H1 (cell line): ENCODE measurements around the gene DENND6B. TPM values are rescaled to one million over a fixed set of nuclear protein-coding genes. Genes with fewer than 3 reads are reported as not detected.

Source experiments
- CHD1 ChIP-seq: IDR thresholded peaks from 2 replicates; pipeline ENCODE4 v1.6.1; 2012; ENCODE audit warnings: low read depth, low read length, improper control_type of control experiment
- CHD7 ChIP-seq: fragments of 300-600 bp; sonication (generic); IDR thresholded peaks from 2 replicates; pipeline ENCODE4 v1.7.1; 2012; ENCODE audit warnings: low read length, moderate library complexity, mild to moderate bottlenecking, inconsistent platforms; ENCODE audit not compliant: insufficient replicate concordance
- CREB1 ChIP-seq: IDR thresholded peaks from 2 replicates; pipeline ENCODE4 v1.6.1; 2012; ENCODE audit warnings: inconsistent platforms
- KDM1A ChIP-seq: fragments of 200-600, 300-600 bp; sonication (generic); IDR thresholded peaks from 2 replicates; pipeline ENCODE4 v1.7.1; 2016; ENCODE audit warnings: mild to moderate bottlenecking, low read length, borderline replicate concordance
- polyA plus RNA-seq, 7 experiments: library from polyadenylated mRNA; depleted of rRNA in 3 of 7; stranded (reverse) in 5 of 7; unstranded in 2 of 7; fragments of >200 nt in 5 of 7; fragments of 200-250 nt in 2 of 7; gene quantifications; 1 replicate in 5 of 7; 2 replicates in 1 of 7; 4 replicates in 1 of 7; pipeline versions ENCODE4 v1.2.1 to v1.2.3, GENCODE V29; 2011 to 2013; ENCODE audit warnings: missing spikeins in 2 of 7, mixed read lengths in 2 of 7
- total RNA-seq: library from RNA; stranded (reverse); fragmentation: NEBNext Ultra II Directional; extraction: Animal tissue kit (Norgen Biotek cat#: 25700); gene quantifications from 2 replicates; pipeline ENCODE4 v1.2.1, GENCODE V29; 2021

DENND6B gene
- total and polyA plus RNA-seq, 2 of the 8 experiments (the other 6 are each of a cell fraction or from before 2014, with no cell fraction given): 1.1 to 1.9 TPM

GRCh38 chr22:50259302-50259701 is 67.5 kb downstream of the DENND6B start (continued):
- TF ChIP-seq CHD7: no peak
- no peak for TF ChIP-seq CREB1
- TF ChIP-seq CHD1: no peak
- no peak for TF ChIP-seq KDM1A
